IPS-18c (cell line): ENCODE data around the gene DTX2.
"Not testable (repeated sequence)": the region's sequence is repeated elsewhere in the genome, so short reads cannot be mapped to it uniquely, and the experiment has no call there.

ENCODE experiments used
- H3K4me3 ChIP-seq: 2 replicates; pipeline ENCODE4 v1.7.0; 2013; ENCODE audit warnings: low read depth, mild to moderate bottlenecking, low read length, moderate library complexity; ENCODE audit not compliant: insufficient read depth
- H3K9me3 ChIP-seq: one replicate; pipeline ENCODE4 v1.6.1; 2013; ENCODE audit warnings: mild to moderate bottlenecking, low read length, moderate library complexity; ENCODE audit not compliant: control insufficient read depth, insufficient read depth

Gene DTX2

DNA sequence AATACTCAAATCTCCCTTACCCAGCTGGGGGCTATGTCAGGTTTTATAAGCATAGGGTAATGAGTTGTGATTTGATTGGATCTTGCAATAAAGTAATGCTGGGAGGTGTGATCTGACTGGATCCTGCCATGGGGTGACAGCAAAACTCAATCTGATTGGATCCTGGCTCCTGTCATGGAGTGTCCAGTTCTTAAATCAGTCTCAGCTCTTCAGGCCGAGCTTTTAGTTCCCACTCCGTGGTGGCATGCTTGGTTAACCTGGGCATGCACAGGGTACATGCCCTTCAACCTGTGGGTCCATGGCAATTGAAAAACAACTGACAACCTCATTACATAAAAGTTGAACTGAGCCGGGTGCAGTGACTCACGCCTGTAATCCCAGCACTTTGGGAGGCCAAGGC, 64.7 kb downstream of the DTX2 start:
- not testable (repeated sequence) for H3K9me3 ChIP-seq, H3K4me3 ChIP-seq

DNA sequence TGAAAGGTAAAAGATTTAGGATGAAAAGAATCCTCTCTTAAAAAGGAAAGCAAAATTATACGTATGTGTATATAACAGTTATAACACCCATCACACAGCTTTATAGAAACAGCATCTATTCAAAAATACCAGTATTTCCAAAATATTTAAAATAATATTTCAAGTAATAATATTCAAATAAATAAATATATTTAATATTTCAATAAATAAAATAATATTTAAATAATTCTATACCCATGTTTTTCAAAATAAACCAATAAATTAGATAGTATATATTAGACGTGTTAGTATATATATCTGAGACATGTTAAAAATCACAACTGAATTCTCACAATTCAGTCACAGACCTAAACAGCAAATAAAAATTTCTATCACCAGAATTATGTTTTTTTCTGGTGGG, 70.1 kb downstream of the DTX2 start:
- H3K9me3 ChIP-seq, H3K4me3 ChIP-seq: not testable (repeated sequence)

DNA sequence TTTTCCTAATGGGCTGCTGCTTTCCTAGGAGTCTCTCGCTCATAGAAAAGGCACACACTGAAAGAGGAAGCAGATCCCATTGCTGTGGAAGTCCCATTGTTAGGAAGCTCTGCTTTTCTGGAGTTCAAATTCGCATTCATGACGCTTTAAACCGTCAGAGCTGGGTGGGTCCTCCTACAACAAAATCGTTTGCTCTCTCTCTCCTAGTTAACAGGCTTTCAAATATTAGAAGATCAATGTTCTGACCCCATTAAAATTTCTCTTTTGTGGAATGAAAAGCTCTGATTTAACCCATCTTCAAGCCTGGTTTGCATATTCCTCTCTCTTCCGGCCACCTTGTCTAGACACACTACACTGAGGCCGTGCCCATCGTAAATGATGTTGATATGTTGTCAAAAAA, 81.7 kb downstream of the DTX2 start, which contains the start of gene SPDYE16:
Gene SPDYE16, minus strand, starts transcription at position 101 of the 400 bp plus-strand sequence. CDS start 1,838 bp downstream, outside the sequence.
- not testable (repeated sequence) for H3K4me3 ChIP-seq, H3K9me3 ChIP-seq

GRCh38 chr7:76549025-76549854, 87.7 kb downstream of the DTX2 start:
- H3K4me3 ChIP-seq = peak overlapping the region; percentile 75
- H3K9me3 ChIP-seq = not testable (repeated sequence)

DNA sequence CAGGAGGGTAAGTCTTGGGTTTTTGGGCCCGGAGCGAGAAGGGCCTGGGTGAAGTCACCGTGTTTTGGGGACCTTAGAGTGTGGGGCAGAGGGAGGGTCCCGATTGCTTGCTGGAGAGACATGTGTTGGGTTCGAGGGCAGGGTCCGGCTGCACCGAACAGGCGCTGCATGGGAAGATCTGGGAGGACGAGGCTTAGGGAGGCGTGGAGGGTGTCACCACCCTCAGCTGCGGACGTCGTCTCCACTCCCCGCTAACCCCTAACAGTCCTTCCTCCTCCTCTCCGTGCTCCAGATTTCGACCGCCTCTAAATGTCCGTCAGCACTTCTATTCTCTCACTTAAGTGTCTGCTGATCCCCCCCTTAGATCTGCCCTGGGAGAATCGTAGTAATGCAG, 88.3 kb downstream of the DTX2 start:
- not testable (repeated sequence) for H3K9me3 ChIP-seq
- H3K4me3 ChIP-seq = peak overlapping the region; percentile 75

DNA sequence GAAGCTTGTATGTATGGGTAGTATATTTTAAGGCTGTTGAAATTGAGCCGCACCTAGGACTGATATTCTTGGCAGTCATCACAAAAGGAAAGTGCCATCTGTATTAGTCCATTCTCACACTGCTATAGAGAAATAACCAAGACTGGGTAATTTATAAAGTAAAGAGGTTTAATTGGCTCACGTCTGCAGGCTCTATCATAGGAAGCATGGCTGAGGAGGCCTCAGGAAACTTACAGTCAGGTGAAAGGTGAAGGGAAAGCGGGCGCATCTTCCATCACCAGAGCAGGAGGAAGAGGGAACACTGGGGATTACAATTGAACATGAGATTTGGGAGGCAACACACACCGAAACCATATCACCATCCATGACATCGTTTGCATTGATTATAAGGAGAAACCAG, 90.5 kb downstream of the DTX2 start:
- not testable (repeated sequence) for H3K4me3 ChIP-seq, H3K9me3 ChIP-seq
